Right lobe of liver (tissue), 4 donors: ENCODE data around the gene SULF2.

Experiments used
- CTCF ChIP-seq, 4 donors: fragments of 200-600 bp in 3 of 4; fragments of 450-650 bp in 1 of 4; IDR thresholded peaks; one replicate each; pipeline versions ENCODE4 v1.5.1 to v1.8.0; 2016 to 2022; ENCODE audit warnings: antibody characterized with exemption in 4 of 4, mild to moderate bottlenecking in 2 of 4
- POLR2A ChIP-seq: fragments of 450-650 bp; IDR thresholded peaks from one replicate; pipeline ENCODE4 v1.6.1; 2017; ENCODE audit warnings: antibody characterized with exemption, mild to moderate bottlenecking
- donor health status: DM: no; HTN: no; CAD: no.
- donor health status: DM: no; HTN: no; CAD: no.
- donor health status: DM: no; HTN: yes; CAD: no.

GRCh38 chr20:47734870-47735269 lies 50.4 kb downstream of the SULF2 start:
- TF ChIP-seq CTCF (IDR thresholded peaks at IDR 0.05) = no peak
- TF ChIP-seq POLR2A = no peak
